AG08396 (cell line): ENCODE results near the gene OMA1.
"Not testable (repeated sequence)": the region's sequence is repeated elsewhere in the genome, so short reads cannot be mapped to it uniquely, and the experiment has no call there.

Source experiments
- DNase-seq: peaks from one replicate; pipeline ENCODE4 v3.0.0; 2012; ENCODE audit warnings: low spot score, mixed read lengths

OMA1 gene

GRCh38 chr1:58546520-58547308 lies at the start of gene OMA1:
OMA1 (minus strand) TSS chr1:58546726; CDS start chr1:58539294, 7,432 bp downstream.
- peak; percentile 98 for DNase-seq

- DNase-seq: no peak
Measured at GRCh38 chr1:58594546-58594945, 48.0 kb upstream of the OMA1 start.

GRCh38 chr1:58592522-58593134 lies 46.1 kb upstream of the OMA1 start:
- DNase-seq: peak; percentile 86

GRCh38 chr1:58591806-58592205 lies 45.3 kb upstream of the OMA1 start:
- DNase-seq: no peak

- no peak for DNase-seq
Measured at GRCh38 chr1:58590019-58590418, 43.5 kb upstream of the OMA1 start.

- DNase-seq: no peak
Measured at GRCh38 chr1:58588396-58588795, 41.9 kb upstream of the OMA1 start.

GRCh38 chr1:58587667-58588066 lies 41.1 kb upstream of the OMA1 start:
- DNase-seq: no peak

GRCh38 chr1:58586271-58586670 lies 39.7 kb upstream of the OMA1 start:
- no peak for DNase-seq

- DNase-seq: no peak
Measured at GRCh38 chr1:58585581-58586151, 39.1 kb upstream of the OMA1 start.

- no peak for DNase-seq
Measured at GRCh38 chr1:58585166-58585565, 38.6 kb upstream of the OMA1 start.

- DNase-seq: peak; percentile 90
Measured at GRCh38 chr1:58584082-58584895, 37.8 kb upstream of the OMA1 start.

- DNase-seq: no peak
Measured at GRCh38 chr1:58583496-58583895, 37.0 kb upstream of the OMA1 start.

GRCh38 chr1:58582143-58582542 lies 35.6 kb upstream of the OMA1 start:
- DNase-seq: not testable (repeated sequence)

- DNase-seq: no peak
Measured at GRCh38 chr1:58581641-58582040, 35.1 kb upstream of the OMA1 start.

- no peak for DNase-seq
Measured at GRCh38 chr1:58580186-58580585, 33.7 kb upstream of the OMA1 start.

GRCh38 chr1:58577654-58578030 lies 31.1 kb upstream of the OMA1 start:
- no peak for DNase-seq

- DNase-seq: peak; percentile 19
Measured at GRCh38 chr1:58576727-58577653, 30.5 kb upstream of the OMA1 start, which contains the start of gene TACSTD2. TACSTD2 (minus strand) TSS chr1:58577252; CDS start chr1:58577156, 96 bp downstream.

- DNase-seq: no peak
Measured at GRCh38 chr1:58576325-58576726, 29.8 kb upstream of the OMA1 start.

- DNase-seq: no peak
Measured at GRCh38 chr1:58575551-58576324, 29.2 kb upstream of the OMA1 start.

GRCh38 chr1:58574816-58575215 lies 28.3 kb upstream of the OMA1 start:
- no peak for DNase-seq
